H1 (cell line): Measurements from ENCODE around the gene CTNNA3. TPM values are rescaled to one million over a fixed set of nuclear protein-coding genes. Genes with fewer than 3 reads are reported as not detected.

ENCODE experiments used
- CTCF ChIA-PET: fragments of 300-600 bp; sonication (Branson Sonifier 250); formaldehyde crosslinking; loops from one replicate; lab custom pipeline; 2021; ENCODE audit not compliant: partially characterized antibody; lab: Charles Lee
- POLR2A ChIA-PET: fragments of 300-600 bp; sonication (Branson Sonifier 250); formaldehyde crosslinking; loops from one replicate; lab custom pipeline; 2021; ENCODE audit warnings: inconsistent platforms; ENCODE audit not compliant: partially characterized antibody; lab: Charles Lee
- DNase-seq, 2 experiments: peaks; one replicate each; pipeline versions ENCODE4 v3.0.0 to v3.0.0-alpha.2; 2010 to 2022; ENCODE audit warnings: low spot score in 2 of 2, low read depth in 1 of 2, mixed read lengths in 1 of 2
- FAIRE-seq: peaks from 2 replicates; lab custom pipeline; 2011; peaks lifted over from hg19 to GRCh38; lab: Jason Lieb, UNC
- H2AFZ ChIP-seq: 2 replicates; pipeline ENCODE4 v1.8.1; 2012; ENCODE audit warnings: low read length, inconsistent platforms
- H2AK5ac ChIP-seq: 2 replicates; pipeline ENCODE4 v1.6.1; 2013; ENCODE audit warnings: low read depth, low read length
- H2BK120ac ChIP-seq: replicated peaks from 2 replicates; pipeline ENCODE3; 2013; ENCODE audit warnings: low read depth, low read length, inconsistent platforms
- H2BK12ac ChIP-seq: 2 replicates; pipeline ENCODE4 v1.6.1; 2013; ENCODE audit warnings: low read depth, low read length
- H2BK15ac ChIP-seq: 2 replicates; pipeline ENCODE4 v1.6.1; 2013; ENCODE audit warnings: low read length
- H2BK20ac ChIP-seq: 2 replicates; pipeline ENCODE4 v1.6.1; 2013; ENCODE audit warnings: low read length
- H2BK5ac ChIP-seq: 2 replicates; pipeline ENCODE4 v1.6.1; 2013; ENCODE audit warnings: low read depth, low read length
- H3K14ac ChIP-seq: 2 replicates; pipeline ENCODE4 v1.6.1; 2013; ENCODE audit warnings: inconsistent platforms; ENCODE audit not compliant: insufficient read length
- H3K18ac ChIP-seq: 2 replicates; pipeline ENCODE4 v1.6.1; 2013; ENCODE audit warnings: low read length; ENCODE audit errors: extremely low read depth
- H3K23ac ChIP-seq: 2 replicates; pipeline ENCODE4 v1.6.1; 2013; ENCODE audit warnings: inconsistent platforms; ENCODE audit not compliant: insufficient read length
- H3K23me2 ChIP-seq: 2 replicates; pipeline ENCODE4 v1.6.1; 2013; ENCODE audit warnings: low read depth, low read length
- H3K27ac ChIP-seq: 2 replicates; pipeline ENCODE4 v1.6.1; 2011; ENCODE audit warnings: low read depth, low read length, inconsistent platforms
- H3K27me3 ChIP-seq, 4 experiments: replicated peaks in 1 of 4; 1 replicate in 1 of 4; 2 replicates in 3 of 4; pipeline versions ENCODE4 v1.6.1 to v1.8.1; 2011 to 2013; ENCODE audit warnings: low read length in 3 of 4, mild to moderate bottlenecking in 3 of 4, inconsistent platforms in 2 of 4, mixed read lengths in 2 of 4, moderate library complexity in 1 of 4; ENCODE audit not compliant: control insufficient read depth in 3 of 4, insufficient read depth in 3 of 4; ENCODE audit errors: extremely low read depth in 1 of 4
- H3K36me3 ChIP-seq, 4 experiments: 2 replicates each; pipeline versions ENCODE4 v1.6.1 to v1.8.1; 2011 to 2013; ENCODE audit warnings: mild to moderate bottlenecking in 4 of 4, low read length in 3 of 4, moderate library complexity in 2 of 4, control low read depth in 1 of 4, inconsistent platforms in 1 of 4; ENCODE audit not compliant: insufficient read depth in 4 of 4, control insufficient read depth in 2 of 4
- H3K4ac ChIP-seq: replicated peaks from 2 replicates; pipeline ENCODE3; 2013; ENCODE audit warnings: low read length, low read depth, mixed read lengths, inconsistent platforms; ENCODE audit not compliant: insufficient read length
- H3K4me1 ChIP-seq, 4 experiments: replicated peaks in 1 of 4; 1 replicate in 1 of 4; 2 replicates in 3 of 4; pipeline versions ENCODE4 v1.6.1 to v1.8.1; 2011 to 2013; ENCODE audit warnings: low read length in 3 of 4, inconsistent platforms in 2 of 4, mixed read lengths in 1 of 4; ENCODE audit not compliant: insufficient read depth in 4 of 4, control insufficient read depth in 3 of 4
- H3K4me2 ChIP-seq, 2 experiments: 2 replicates each; pipeline versions ENCODE4 v1.6.1 to v1.8.1; 2011 to 2013; ENCODE audit warnings: low read depth in 2 of 2, low read length in 2 of 2, control low read depth in 1 of 2, inconsistent platforms in 1 of 2, mild to moderate bottlenecking in 1 of 2; ENCODE audit not compliant: insufficient read depth in 1 of 2
- H3K4me3 ChIP-seq, 4 experiments: fragments of 200-600, 300-600 bp in 1 of 4; sonication (generic), shearing (Covaris generic), sonication (Bioruptor Twin) in 1 of 4; 2 replicates each; pipeline versions ENCODE4 v1.5.1 to v1.8.1; 2011 to 2016; ENCODE audit warnings: low read length in 4 of 4, low read depth in 3 of 4, control low read depth in 2 of 4, inconsistent platforms in 2 of 4, mild to moderate bottlenecking in 2 of 4, mixed read lengths in 1 of 4, moderate library complexity in 1 of 4; ENCODE audit not compliant: insufficient read depth in 2 of 4; ENCODE audit errors: extremely low read depth in 1 of 4
- H3K56ac ChIP-seq: replicated peaks from 2 replicates; pipeline ENCODE3; 2013; ENCODE audit warnings: low read depth, mild to moderate bottlenecking, mixed read lengths, low read length, inconsistent platforms; ENCODE audit not compliant: insufficient read length
- H3K79me1 ChIP-seq: 2 replicates; pipeline ENCODE4 v1.6.1; 2013; ENCODE audit warnings: low read depth, low read length, control low read depth
- H3K79me2 ChIP-seq, 2 experiments: 2 replicates each; pipeline versions ENCODE4 v1.6.1 to v1.8.1; 2012 to 2013; ENCODE audit warnings: low read length in 2 of 2, mild to moderate bottlenecking in 2 of 2, inconsistent platforms in 1 of 2; ENCODE audit not compliant: insufficient read depth in 2 of 2, control insufficient read depth in 1 of 2
- H3K9ac ChIP-seq, 4 experiments: replicated peaks in 1 of 4; 1 replicate in 1 of 4; 2 replicates in 3 of 4; pipeline versions ENCODE4 v1.6.1 to v1.8.1; 2011 to 2013; ENCODE audit warnings: low read depth in 3 of 4, low read length in 3 of 4, control low read depth in 2 of 4, mild to moderate bottlenecking in 2 of 4, moderate library complexity in 2 of 4, inconsistent platforms in 1 of 4; ENCODE audit errors: extremely low read depth in 1 of 4
- H3K9me3 ChIP-seq, 2 experiments: 2 replicates each; pipeline versions ENCODE4 v1.6.1 to v1.8.1; 2012 to 2013; ENCODE audit warnings: mild to moderate bottlenecking in 2 of 2, moderate library complexity in 2 of 2, control low read depth in 1 of 2, inconsistent platforms in 1 of 2, low read depth in 1 of 2, low read length in 1 of 2, mixed read lengths in 1 of 2; ENCODE audit not compliant: insufficient read depth in 2 of 2
- H4K20me1 ChIP-seq, 2 experiments: replicated peaks in 1 of 2; 2 replicates each; pipeline versions ENCODE3 to v1.8.1; 2011 to 2013; ENCODE audit warnings: inconsistent platforms in 2 of 2, low read length in 2 of 2, mild to moderate bottlenecking in 1 of 2; ENCODE audit not compliant: insufficient read depth in 2 of 2, control insufficient read depth in 1 of 2
- H4K5ac ChIP-seq: 2 replicates; pipeline ENCODE4 v1.6.1; 2013; ENCODE audit warnings: low read length, low read depth, mixed read lengths, inconsistent platforms; ENCODE audit not compliant: insufficient read length
- H4K8ac ChIP-seq: 2 replicates; pipeline ENCODE4 v1.8.0; 2013; ENCODE audit warnings: mild to moderate bottlenecking, moderate library complexity, low read length, inconsistent platforms; ENCODE audit not compliant: insufficient read depth; ENCODE audit errors: extremely low read depth
- H4K91ac ChIP-seq: replicated peaks from 2 replicates; pipeline ENCODE3; 2013; ENCODE audit warnings: low read length, mixed read lengths, inconsistent platforms; ENCODE audit not compliant: insufficient read length
- BACH1 ChIP-seq: IDR thresholded peaks from 2 replicates; pipeline ENCODE4 v1.6.1; 2012; ENCODE audit warnings: low read length, improper control_type of control experiment
- BRCA1 ChIP-seq: IDR thresholded peaks from 2 replicates; pipeline ENCODE4 v1.6.1; 2012; ENCODE audit warnings: low read depth, low read length, improper control_type of control experiment
- EP300 ChIP-seq, 2 experiments: IDR thresholded peaks; 1 replicate in 1 of 2; 2 replicates in 1 of 2; pipeline ENCODE4 v1.6.1; 2011 to 2012; ENCODE audit warnings: low read depth in 2 of 2, low read length in 2 of 2, mild to moderate bottlenecking in 2 of 2, borderline replicate concordance in 1 of 2, inconsistent platforms in 1 of 2, moderate library complexity in 1 of 2
- GABPA ChIP-seq: IDR thresholded peaks from 2 replicates; pipeline ENCODE4 v1.6.1; 2011; ENCODE audit warnings: mild to moderate bottlenecking, low read length, moderate library complexity, borderline replicate concordance; ENCODE audit not compliant: insufficient read depth
- GTF2F1 ChIP-seq: IDR thresholded peaks from 2 replicates; pipeline ENCODE4 v1.6.1; 2012; ENCODE audit warnings: low read depth, low read length, improper control_type of control experiment, borderline replicate concordance
- SIN3A ChIP-seq, 2 experiments: IDR thresholded peaks in 1 of 2; conservative IDR thresholded peaks in 1 of 2; 2 replicates each; pipeline ENCODE4 v1.6.1; 2011 to 2012; ENCODE audit warnings: low read length in 2 of 2, improper control_type of control experiment in 1 of 2, low read depth in 1 of 2, mild to moderate bottlenecking in 1 of 2
- SP1 ChIP-seq: IDR thresholded peaks from 2 replicates; pipeline ENCODE4 v1.6.1; 2011; ENCODE audit warnings: low read depth, low read length
- SUZ12 ChIP-seq: fragments of 200-600 bp; sonication (generic); IDR thresholded peaks from 2 replicates; pipeline ENCODE4 v1.6.1; 2012; ENCODE audit warnings: mild to moderate bottlenecking, inconsistent platforms, low read length, moderate library complexity, mixed read lengths
- TEAD4 ChIP-seq: IDR thresholded peaks from 2 replicates; pipeline ENCODE4 v1.6.1; 2012; ENCODE audit warnings: low read depth, low read length, inconsistent platforms, mixed read lengths
- YY1 ChIP-seq: IDR thresholded peaks from 2 replicates; pipeline ENCODE4 v1.6.1; 2011; ENCODE audit warnings: low read depth, mild to moderate bottlenecking, low read length
- WGBS, 2 experiments: shearing (Covaris generic) in 1 of 2; methylation state at CpG; one replicate each; pipeline versions ENCODE4 v1.1.6 to v1.1.7; 2013 to 2015; ENCODE audit warnings: low lambda C conversion rate in 2 of 2, mixed read lengths in 2 of 2, inconsistent platforms in 1 of 2, low coverage in 1 of 2, missing lambda C conversion rate in 1 of 2; ENCODE audit not compliant: insufficient replicate concordance in 2 of 2, insufficient coverage in 1 of 2, insufficient read length in 1 of 2; ENCODE audit errors: extremely low coverage in 1 of 2, missing lambda C conversion rate in 1 of 2; 5-methylcytosine and 5-hydroxymethylcytosine counted together
- polyA plus RNA-seq, 7 experiments: library from polyadenylated mRNA; depleted of rRNA in 3 of 7; stranded (reverse) in 5 of 7; unstranded in 2 of 7; fragments of >200 nt in 5 of 7; fragments of 200-250 nt in 2 of 7; gene quantifications; 1 replicate in 5 of 7; 2 replicates in 1 of 7; 4 replicates in 1 of 7; pipeline versions ENCODE4 v1.2.1 to v1.2.3, GENCODE V29; 2011 to 2013; ENCODE audit warnings: missing spikeins in 2 of 7, mixed read lengths in 2 of 7
- total RNA-seq: library from RNA; stranded (reverse); fragmentation: NEBNext Ultra II Directional; extraction: Animal tissue kit (Norgen Biotek cat#: 25700); gene quantifications from 2 replicates; pipeline ENCODE4 v1.2.1, GENCODE V29; 2021
- TF ChIP-seq, protein P1 (sequence below): IDR thresholded peaks from 2 replicates; pipeline ENCODE4 v1.6.1; 2011; ENCODE audit warnings: low read length, improper control_type of control experiment

CTNNA3 gene
- total and polyA plus RNA-seq, 2 of the 8 experiments (the other 6 are each of a cell fraction or from before 2014, with no cell fraction given), result 1.3 to 1.5 TPM

DNA sequence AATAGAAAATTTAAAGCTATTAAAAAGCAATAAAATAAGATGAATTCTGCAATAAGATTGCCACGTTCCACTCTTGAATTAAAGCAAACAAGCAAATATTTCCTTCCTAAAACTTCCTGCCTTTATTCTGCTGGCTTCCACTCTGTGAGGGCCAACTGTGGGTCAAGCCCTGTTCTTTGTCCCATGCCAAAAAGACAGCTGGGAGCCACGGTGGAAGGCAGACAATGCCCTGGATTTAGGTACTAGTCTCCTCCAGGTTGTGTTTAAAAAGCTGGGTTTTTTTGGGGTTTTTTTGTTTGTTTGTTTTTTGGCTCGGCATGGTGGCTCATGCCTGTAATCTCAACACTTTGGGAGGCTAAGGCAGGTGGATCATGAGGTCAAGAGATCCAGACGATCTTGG is 731.0 kb downstream of the CTNNA3 start:
- no peak for FAIRE-seq
- CTCF ChIA-PET, result interaction anchor here (1.0 to 1.3 kb wide), 3 partner anchors 10 to 429 kb away, joined by 3 read pairs; no protein-coding TSS in a partner anchor

More for the DNA sequence above, 731.0 kb downstream of the CTNNA3 start:
- no peak for DNase-seq
- no peak overlapping the region for H3K9ac ChIP-seq
- POLR2A ChIA-PET, result no interaction called here
- H4K5ac ChIP-seq, result no peak overlapping the region
- WGBS, 2 experiments, result 88% methylated on average over 4 of the region's 4 CpGs; no CpG with 5 or more reads in 1 of the 2 experiments
- H3K18ac ChIP-seq, result no peak overlapping the region
- no peak overlapping the region for H3K27ac ChIP-seq
- H2AFZ ChIP-seq, result no peak overlapping the region
- H3K4ac ChIP-seq, result no peak overlapping the region
- H3K4me3 ChIP-seq, result no peak overlapping the region
- H4K20me1 ChIP-seq, result no peaks in the 10 kb centered on the region
- H2BK20ac ChIP-seq, result no peak overlapping the region
- no peak overlapping the region for H3K4me2 ChIP-seq
- H4K91ac ChIP-seq, result no peak overlapping the region
- no peaks in the 10 kb centered on the region for H3K79me2 ChIP-seq
- no peak overlapping the region for H3K56ac ChIP-seq
- no peaks in the 10 kb centered on the region for H3K23me2 ChIP-seq
- no peak overlapping the region for H3K23ac ChIP-seq
- no peaks in the 10 kb centered on the region for H3K79me1 ChIP-seq
- no peaks in the 10 kb centered on the region for H3K9me3 ChIP-seq
- no peak overlapping the region for H2AK5ac ChIP-seq
- no peak overlapping the region for H4K8ac ChIP-seq
- no peaks in the 10 kb centered on the region for H3K27me3 ChIP-seq
- H3K36me3 ChIP-seq, result no peaks in the 10 kb centered on the region
- no peaks in the 10 kb centered on the region for H3K4me1 ChIP-seq
- H2BK15ac ChIP-seq, result no peak overlapping the region
- no peak overlapping the region for H2BK5ac ChIP-seq
- H3K14ac ChIP-seq, result no peak overlapping the region
- no peak overlapping the region for H2BK12ac ChIP-seq
- no peak for TF ChIP-seq SIN3A (conservative IDR thresholded peaks at IDR 0.05 in 1 of 2, IDR thresholded peaks at IDR 0.05 in 1 of 2; ENCODE audit: low read depth in 1 of 2, low read length in 2 of 2)
- TF ChIP-seq, protein P1, sequence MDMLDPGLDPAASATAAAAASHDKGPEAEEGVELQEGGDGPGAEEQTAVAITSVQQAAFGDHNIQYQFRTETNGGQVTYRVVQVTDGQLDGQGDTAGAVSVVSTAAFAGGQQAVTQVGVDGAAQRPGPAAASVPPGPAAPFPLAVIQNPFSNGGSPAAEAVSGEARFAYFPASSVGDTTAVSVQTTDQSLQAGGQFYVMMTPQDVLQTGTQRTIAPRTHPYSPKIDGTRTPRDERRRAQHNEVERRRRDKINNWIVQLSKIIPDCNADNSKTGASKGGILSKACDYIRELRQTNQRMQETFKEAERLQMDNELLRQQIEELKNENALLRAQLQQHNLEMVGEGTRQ, result no peak
- TF ChIP-seq GTF2F1, result no peak
- no peak for TF ChIP-seq SUZ12
- TF ChIP-seq EP300 (IDR thresholded peaks at IDR 0.05; ENCODE audit: borderline replicate concordance in 1 of 2, low read depth in 2 of 2, low read length in 2 of 2), result no peak
- TF ChIP-seq GABPA, result no peak
- no peak for TF ChIP-seq BRCA1
- TF ChIP-seq SP1, result no peak
- no peak for TF ChIP-seq BACH1
- TF ChIP-seq TEAD4, result no peak
- no peak for TF ChIP-seq YY1
- no peak overlapping the region for H2BK120ac ChIP-seq
